ENCODE results near the gene TOPAZ1. TPM values are rescaled to one million over a fixed set of nuclear protein-coding genes. Genes with fewer than 3 reads are reported as not detected.

Gene TOPAZ1
- total RNA-seq, 1 donor from 2014 or later: not detected

GRCh38 chr3:44309500-44309899 is 67.8 kb downstream of the TOPAZ1 start:
- H3K4me3 ChIP-seq (ENCODE audit: insufficient read depth, low read depth, low read length): no peak overlapping the region
- Mint-ChIP-seq H3K36me3 (ENCODE audit: low read depth, unreplicated experiment) (no peaks in the 10 kb centered on the region), H3K27me3 (ENCODE audit: low read depth, unreplicated experiment) (no peaks in the 10 kb centered on the region), H3K4me3 (ENCODE audit: unreplicated experiment) (no peak overlapping the region), H3K27ac (ENCODE audit: unreplicated experiment) (no peak overlapping the region), H3K4me1 (ENCODE audit: low read depth, unreplicated experiment) (peaks cover 7% of the 10 kb centered on the region), H3K9me3 (ENCODE audit: unreplicated experiment) (no peaks in the 10 kb centered on the region)
- no peaks in the 10 kb centered on the region for H3K79me2 ChIP-seq (ENCODE audit: insufficient read depth, low read length)
- H3K4me1 ChIP-seq (ENCODE audit: insufficient read depth, low read length): no peaks in the 10 kb centered on the region
- no peak overlapping the region for H2AFZ ChIP-seq (ENCODE audit: low read depth, low read length)
- H3K27me3 ChIP-seq (ENCODE audit: insufficient read depth, low read length): no peaks in the 10 kb centered on the region
- H4K20me1 ChIP-seq (ENCODE audit: insufficient read depth, low read length): no peaks in the 10 kb centered on the region
- no peak for DNase-seq (ENCODE audit: low read depth)
- TF ChIP-seq EZH2 (IDR thresholded peaks at IDR 0.05; ENCODE audit: insufficient read depth, low read length): no peak
- TF ChIP-seq CTCF (IDR thresholded peaks at IDR 0.05; ENCODE audit: insufficient read depth, low read depth, low read length): no peak
- no peak for FAIRE-seq
- no peak overlapping the region for H3K4me2 ChIP-seq (ENCODE audit: low read length)
- H3K9ac ChIP-seq (ENCODE audit: low read length): no peak overlapping the region
- H3K36me3 ChIP-seq (ENCODE audit: insufficient read depth, low read length): no peaks in the 10 kb centered on the region
- H3K9me3 ChIP-seq (ENCODE audit: insufficient read depth, low read depth, low read length): no peaks in the 10 kb centered on the region
- H3K27ac ChIP-seq (ENCODE audit: low read depth, low read length): no peak overlapping the region

GRCh38 chr3:44318891-44319311 is 77.2 kb downstream of the TOPAZ1 start:
- Histone ChIP-seq H4K20me1 (ENCODE audit: insufficient read depth, low read length) (no peaks in the 10 kb centered on the region), H3K79me2 (ENCODE audit: insufficient read depth, low read length) (no peaks in the 10 kb centered on the region), H3K36me3 (ENCODE audit: insufficient read depth, low read length) (no peaks in the 10 kb centered on the region), H3K4me2 (ENCODE audit: low read length) (no peak overlapping the region), H2AFZ (ENCODE audit: low read depth, low read length) (no peak overlapping the region), H3K4me3 (ENCODE audit: insufficient read depth, low read depth, low read length) (no peak overlapping the region), H3K9ac (ENCODE audit: low read length) (no peak overlapping the region), H3K27ac (ENCODE audit: low read depth, low read length) (no peak overlapping the region), H3K4me1 (ENCODE audit: insufficient read depth, low read length) (no peaks in the 10 kb centered on the region), H3K27me3 (ENCODE audit: insufficient read depth, low read length) (no peaks in the 10 kb centered on the region), H3K9me3 (ENCODE audit: insufficient read depth, low read depth, low read length) (no peaks in the 10 kb centered on the region)
- Mint-ChIP-seq H3K4me1 (ENCODE audit: low read depth, unreplicated experiment) (no peaks in the 10 kb centered on the region), H3K4me3 (ENCODE audit: unreplicated experiment) (no peak overlapping the region), H3K27me3 (ENCODE audit: low read depth, unreplicated experiment) (no peaks in the 10 kb centered on the region), H3K36me3 (ENCODE audit: low read depth, unreplicated experiment) (no peaks in the 10 kb centered on the region), H3K27ac (ENCODE audit: unreplicated experiment) (no peak overlapping the region), H3K9me3 (ENCODE audit: unreplicated experiment) (no peaks in the 10 kb centered on the region)
- no peak for FAIRE-seq
- DNase-seq (ENCODE audit: low read depth): no peak
- no peak for TF ChIP-seq CTCF (IDR thresholded peaks at IDR 0.05; ENCODE audit: insufficient read depth, low read depth, low read length)

GRCh38 chr3:44321335-44321734 is 79.6 kb downstream of the TOPAZ1 start:
- Histone ChIP-seq H3K4me3 (ENCODE audit: insufficient read depth, low read depth, low read length) (no peak overlapping the region), H3K79me2 (ENCODE audit: insufficient read depth, low read length) (no peaks in the 10 kb centered on the region), H3K9ac (ENCODE audit: low read length) (no peak overlapping the region), H4K20me1 (ENCODE audit: insufficient read depth, low read length) (no peaks in the 10 kb centered on the region), H3K4me1 (ENCODE audit: insufficient read depth, low read length) (no peaks in the 10 kb centered on the region), H3K4me2 (ENCODE audit: low read length) (no peak overlapping the region), H3K9me3 (ENCODE audit: insufficient read depth, low read depth, low read length) (no peaks in the 10 kb centered on the region), H3K27ac (ENCODE audit: low read depth, low read length) (no peak overlapping the region), H2AFZ (ENCODE audit: low read depth, low read length) (no peak overlapping the region), H3K27me3 (ENCODE audit: insufficient read depth, low read length) (no peaks in the 10 kb centered on the region), H3K36me3 (ENCODE audit: insufficient read depth, low read length) (no peaks in the 10 kb centered on the region)
- TF ChIP-seq CTCF (IDR thresholded peaks at IDR 0.05; ENCODE audit: insufficient read depth, low read depth, low read length) (no peak), EZH2 (IDR thresholded peaks at IDR 0.05; ENCODE audit: insufficient read depth, low read length) (no peak)
- Mint-ChIP-seq H3K9me3 (ENCODE audit: unreplicated experiment) (no peaks in the 10 kb centered on the region), H3K4me1 (ENCODE audit: low read depth, unreplicated experiment) (peaks cover 2% of the 10 kb centered on the region), H3K27me3 (ENCODE audit: low read depth, unreplicated experiment) (no peaks in the 10 kb centered on the region), H3K36me3 (ENCODE audit: low read depth, unreplicated experiment) (no peaks in the 10 kb centered on the region), H3K4me3 (ENCODE audit: unreplicated experiment) (no peak overlapping the region), H3K27ac (ENCODE audit: unreplicated experiment) (no peak overlapping the region)
- no peak for FAIRE-seq
- no peak for DNase-seq (ENCODE audit: low read depth)

All from astrocyte (in vitro differentiated cells and primary cell).